GM18868 (cell line): ENCODE data around the gene CCKAR.
A peak's percentile ranks its signal among the peaks of the same experiment; 100 is the strongest.

Source experiments
- ATAC-seq: cut with Tn5 transposase; IDR thresholded peaks from one replicate; pipeline ENCODE4 v1.9.1; 2021; ENCODE audit warnings: mild to moderate bottlenecking, moderate library complexity; ENCODE audit not compliant: unreplicated experiment

The CCKAR gene

DNA sequence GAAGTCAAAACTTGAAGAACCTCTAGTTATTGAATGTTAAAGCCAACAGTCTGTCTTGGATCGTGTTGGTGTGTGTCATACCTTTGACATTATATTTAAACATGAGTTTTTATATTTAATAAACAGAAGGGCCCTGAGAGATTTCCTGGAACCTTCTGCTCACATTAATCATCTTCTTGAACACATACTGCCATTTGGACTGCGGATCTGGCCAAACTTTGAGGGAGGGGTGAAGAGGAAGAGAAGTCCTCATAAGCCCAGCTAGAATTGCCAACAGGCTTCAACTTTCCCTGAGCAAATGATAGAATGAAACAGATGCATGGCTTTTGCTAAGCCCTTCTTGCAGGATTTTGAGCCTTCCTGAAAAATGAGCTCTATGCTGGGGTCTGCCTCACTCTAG, 27.4 kb downstream of the CCKAR start:
- no peak for ATAC-seq

DNA sequence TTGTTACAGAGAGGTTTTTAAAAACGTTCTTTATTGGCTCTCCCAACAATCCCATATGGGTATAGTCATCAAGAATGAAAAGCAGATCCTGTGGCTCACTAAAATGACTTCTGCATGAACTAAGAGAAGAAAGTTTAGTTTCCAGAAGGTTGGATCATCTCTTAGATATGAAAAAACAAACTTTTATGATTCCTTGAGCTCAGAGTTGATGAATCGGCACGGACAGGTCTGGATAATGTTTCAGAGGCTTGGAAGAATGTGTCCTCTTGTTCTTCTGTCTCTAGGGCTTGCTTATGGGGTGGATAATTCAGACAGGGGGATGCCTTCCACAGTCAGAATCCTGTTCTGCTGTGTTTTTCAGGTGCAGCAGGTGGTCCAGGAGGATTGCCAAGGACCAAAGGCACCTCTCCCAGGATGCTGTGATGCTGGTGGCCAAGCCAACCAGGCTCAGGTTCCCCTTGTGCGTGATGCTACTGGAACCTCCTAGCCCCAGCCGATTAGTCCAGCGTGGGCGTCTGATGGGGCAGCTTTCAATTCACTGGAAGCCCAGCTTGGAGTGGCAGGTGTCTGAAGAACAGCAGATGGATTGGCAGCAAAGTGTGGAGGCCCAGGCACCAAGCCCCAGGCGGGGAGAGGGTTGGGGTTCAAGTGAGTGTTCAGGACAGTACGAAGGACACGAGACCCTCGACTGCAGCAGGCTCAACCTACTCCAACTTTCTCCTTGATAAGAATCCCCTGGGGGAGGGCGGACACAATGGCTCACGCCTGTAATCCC, 30.3 kb downstream of the CCKAR start:
- no peak for ATAC-seq

DNA sequence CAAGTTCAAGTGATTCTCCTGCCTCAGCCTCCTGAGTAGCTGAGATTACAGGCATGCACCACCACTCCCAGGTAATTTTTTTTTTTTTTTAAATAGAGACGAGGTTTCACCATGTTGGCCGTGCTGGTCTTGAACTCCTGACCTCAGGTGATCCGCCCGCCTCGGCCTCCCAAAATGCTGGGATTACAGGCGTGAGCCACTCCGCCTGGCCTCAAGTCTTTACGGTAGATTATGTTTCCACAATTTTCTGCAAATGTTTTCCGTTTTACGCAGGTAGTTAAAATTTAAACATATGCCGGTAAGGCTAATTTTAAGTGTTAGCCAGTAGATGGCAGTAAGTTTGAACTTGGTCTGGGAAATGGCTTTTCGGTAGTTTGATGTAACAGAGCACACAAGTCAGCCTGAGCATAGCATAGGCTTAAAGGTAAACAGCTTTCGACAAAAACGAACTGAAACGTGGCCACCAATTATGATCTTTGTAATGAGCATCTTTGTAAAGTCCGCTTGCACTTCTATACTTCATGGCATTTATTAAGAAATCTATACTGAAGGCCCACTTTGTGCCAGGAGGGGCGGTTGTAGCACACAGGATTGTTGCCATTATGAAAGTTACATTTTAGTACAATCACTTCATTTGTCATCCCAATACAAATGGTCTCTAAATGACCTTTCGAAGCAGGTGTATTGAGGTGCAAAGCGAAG, 31.1 kb downstream of the CCKAR start:
- peak; percentile 75 for ATAC-seq

DNA sequence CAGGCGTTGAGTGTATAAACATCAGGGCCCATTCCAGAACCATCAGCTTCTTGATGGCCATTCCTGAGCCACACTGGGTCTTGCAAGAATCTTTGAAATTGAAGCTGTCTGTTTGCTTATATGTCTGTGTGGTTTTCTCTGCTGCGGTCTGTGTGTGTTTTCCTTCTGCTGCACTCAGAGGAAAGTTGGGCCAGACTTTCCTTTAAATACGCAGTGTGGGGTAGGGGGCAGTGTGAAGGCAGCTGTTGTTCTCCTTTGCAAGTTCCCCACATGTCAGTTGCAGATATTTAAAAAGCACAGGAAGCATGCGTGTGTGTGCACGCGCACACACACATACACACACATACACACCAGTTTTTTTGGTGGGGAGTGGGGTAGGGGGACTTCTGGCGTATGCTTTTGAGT, 32.1 kb downstream of the CCKAR start:
- ATAC-seq, result no peak

DNA sequence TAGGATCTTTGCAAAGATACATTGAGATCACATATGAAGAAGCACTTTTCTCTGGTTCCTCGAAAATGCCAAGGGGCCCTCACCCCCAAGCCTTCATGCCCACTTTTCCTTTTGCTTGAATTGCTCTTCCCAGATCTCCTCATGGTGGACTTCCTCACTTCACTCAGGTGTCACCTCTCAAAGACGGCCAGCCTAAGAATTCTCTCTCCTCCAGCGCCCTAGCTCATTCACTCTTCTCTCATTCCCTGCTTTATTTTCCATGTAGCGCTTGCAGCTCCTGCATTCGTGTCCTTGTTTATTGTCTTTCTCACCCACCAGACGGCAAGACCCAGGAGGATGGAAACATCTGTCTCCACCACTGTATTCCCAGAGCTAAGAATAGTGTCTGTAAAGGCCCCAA, 32.9 kb downstream of the CCKAR start:
- no peak for ATAC-seq

- no peak for ATAC-seq
Measured at GRCh38 chr4:26455571-26455970, 34.7 kb downstream of the CCKAR start.

GRCh38 chr4:26454961-26455360, 35.3 kb downstream of the CCKAR start:
- no peak for ATAC-seq

DNA sequence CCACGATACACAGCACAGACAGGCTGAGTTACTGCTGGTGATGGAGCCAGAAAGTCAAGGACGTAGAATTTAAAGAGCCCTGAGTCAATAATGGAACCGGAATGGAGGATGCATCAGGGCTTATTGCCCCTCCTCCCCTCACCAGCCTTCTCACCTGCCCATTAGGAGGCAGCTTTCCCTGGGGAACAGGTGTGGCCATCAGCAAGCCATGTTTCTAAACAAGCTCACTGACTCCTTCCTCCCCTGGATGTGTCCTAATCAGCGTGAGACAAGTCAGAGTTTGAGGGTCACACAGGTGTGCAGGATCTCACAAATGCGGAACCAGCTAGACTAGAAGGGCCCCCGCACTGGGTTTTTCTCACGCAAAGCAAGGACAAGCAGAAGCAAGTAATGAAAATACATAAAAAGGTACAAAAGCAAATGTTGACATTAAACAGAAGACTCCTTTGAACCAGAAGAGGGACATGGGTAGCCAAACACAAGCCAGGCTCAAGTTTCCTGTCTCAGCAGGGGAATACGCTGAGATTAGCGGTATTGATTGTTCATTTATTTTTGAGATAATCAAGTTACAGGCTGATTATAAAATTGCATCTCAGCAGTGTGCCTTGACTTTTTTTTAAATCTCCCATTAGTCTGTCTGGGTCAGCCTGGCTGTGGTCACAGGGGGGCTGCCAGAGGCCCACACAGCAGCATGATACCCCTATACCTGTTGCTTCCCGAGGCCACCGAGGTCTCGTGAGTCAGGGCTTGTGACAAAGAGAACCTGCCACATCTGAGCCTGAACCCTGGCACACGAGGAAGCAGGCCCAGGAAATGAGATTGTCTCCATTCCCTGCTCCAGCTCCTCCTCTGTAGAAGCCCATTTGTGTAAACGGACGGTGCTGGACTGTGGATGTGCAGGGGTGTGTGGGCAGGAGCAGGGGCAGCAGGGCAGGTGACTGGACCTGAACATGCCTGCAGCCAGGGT, 37.4 kb downstream of the CCKAR start:
- no peak for ATAC-seq

DNA sequence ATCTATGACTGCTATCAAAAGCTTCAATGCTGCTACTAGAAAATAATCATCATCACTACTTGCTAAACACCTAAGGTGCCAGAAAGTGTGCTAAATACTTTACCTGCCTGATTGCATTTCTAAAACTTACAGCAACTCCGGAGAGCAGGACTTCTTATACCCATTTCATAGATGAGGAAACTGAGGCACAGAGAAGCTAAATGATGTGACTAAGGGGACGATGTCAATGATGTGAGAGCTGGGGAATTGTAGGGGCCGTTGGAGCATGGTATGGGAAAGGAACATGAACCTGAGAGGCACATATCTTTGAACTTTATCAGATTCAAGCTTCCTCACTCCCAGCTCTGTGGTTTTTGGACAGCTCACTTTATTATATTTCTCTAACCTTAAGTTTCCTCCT, 38.7 kb downstream of the CCKAR start:
- ATAC-seq, result no peak

- no peak for ATAC-seq
Measured at GRCh38 chr4:26450418-26450817, 39.9 kb downstream of the CCKAR start.

DNA sequence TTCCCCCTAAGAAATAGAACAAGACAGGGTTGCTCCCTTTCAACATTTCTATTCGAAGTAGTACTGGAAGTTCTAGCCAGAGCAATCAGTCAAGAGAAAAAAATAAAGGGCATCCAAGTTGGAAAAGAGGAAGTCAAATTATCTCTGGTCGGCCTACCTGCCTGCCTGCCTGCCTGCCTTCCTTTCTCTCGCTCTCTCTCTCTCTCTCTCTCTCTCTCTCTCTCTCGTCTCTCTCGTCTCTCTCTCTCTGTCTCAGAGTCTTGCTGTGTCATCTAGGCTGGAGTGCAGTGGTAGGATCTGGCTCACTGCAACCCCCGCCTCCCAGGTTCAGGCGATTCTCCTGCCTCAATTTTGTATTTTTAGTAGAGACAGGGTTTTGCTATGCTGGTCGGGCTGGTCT, 42.9 kb downstream of the CCKAR start:
- ATAC-seq, result no peak

- no peak for ATAC-seq
Measured at GRCh38 chr4:26441771-26442170, 48.5 kb downstream of the CCKAR start.

GRCh38 chr4:26441102-26441501, 49.2 kb downstream of the CCKAR start:
- ATAC-seq, result no peak

DNA sequence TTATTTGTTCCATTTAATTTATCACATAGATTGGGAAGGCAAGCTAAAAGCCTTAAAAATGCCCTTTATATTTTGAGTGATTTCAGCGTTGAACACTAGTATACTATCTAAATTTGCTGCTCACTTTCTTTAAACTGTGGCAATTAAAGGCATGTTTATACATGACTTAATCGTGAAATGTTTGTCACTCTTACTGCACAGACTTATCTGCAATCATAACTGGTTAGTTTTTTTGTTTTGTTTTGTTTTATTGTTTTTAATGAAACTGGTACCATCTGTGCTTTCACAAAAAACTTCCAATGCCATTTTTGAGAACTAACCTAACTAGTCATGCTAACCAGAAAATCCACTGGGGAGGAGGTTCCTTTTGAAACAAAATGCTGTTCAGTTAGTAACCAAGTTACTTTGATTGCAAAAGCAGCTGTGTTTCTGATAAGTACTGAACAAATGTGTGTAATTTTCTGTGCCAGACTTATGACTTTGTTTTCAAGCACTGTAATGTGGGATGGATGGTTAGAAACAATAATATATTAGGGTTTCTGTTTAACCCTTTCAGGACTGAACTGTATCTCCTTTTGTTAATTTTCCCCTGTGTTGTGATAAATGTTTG, 56.1 kb downstream of the CCKAR start:
- ATAC-seq, result no peak

GRCh38 chr4:26433556-26433955, 56.7 kb downstream of the CCKAR start:
- ATAC-seq, result no peak

DNA sequence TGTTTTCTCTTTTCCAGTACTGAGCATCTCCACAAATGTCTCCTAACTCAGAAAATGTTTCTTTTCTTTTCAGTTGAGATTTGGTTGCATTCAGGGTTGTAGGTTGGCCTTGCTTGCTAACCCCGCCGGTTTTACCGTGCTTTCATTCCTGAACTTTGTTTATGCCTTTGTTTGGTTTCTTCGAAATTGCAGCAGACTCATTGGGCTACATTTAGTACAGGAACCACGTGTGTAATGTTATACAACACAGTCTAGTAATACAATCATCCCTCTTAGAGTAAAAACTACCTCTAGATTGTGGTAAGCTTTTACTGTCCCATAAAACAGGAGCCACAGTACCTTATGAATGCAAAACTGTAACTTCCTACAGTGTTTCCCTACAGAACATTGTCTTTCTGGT, 57.9 kb downstream of the CCKAR start:
- no peak for ATAC-seq

GRCh38 chr4:26431461-26432180, 58.7 kb downstream of the CCKAR start:
- ATAC-seq, result no peak
